Adrenal gland (tissue), 12 donors: ENCODE results near the gene ADAMTS7. TPM values are rescaled to one million over a fixed set of nuclear protein-coding genes. Genes with fewer than 3 reads are reported as not detected.
"Not testable (repeated sequence)": the region's sequence is repeated elsewhere in the genome, so short reads cannot be mapped to it uniquely, and the experiment has no call there.

ENCODE experiments used
- DNase-seq, 7 donors: peaks; one replicate each; pipeline ENCODE4 v3.0.0-alpha.2; 2019 to 2020
- H3K27ac ChIP-seq, 5 donors: fragments of 200-600 bp; sonication (generic) in 4 of 5; 1 replicate in 3 of 5; 2 replicates in 2 of 5; pipeline versions ENCODE4 v1.5.1 to v1.8.0; 2016 to 2020; ENCODE audit warnings: mild to moderate bottlenecking in 1 of 5
- H3K27me3 ChIP-seq: fragments of 200-600 bp; 2 replicates; pipeline ENCODE4 v1.8.0; 2021
- H3K36me3 ChIP-seq, 2 donors: fragments of 200-600 bp; replicated peaks in 1 of 2; 1 replicate in 1 of 2; 2 replicates in 1 of 2; pipeline versions ENCODE4 v1.5.1 to v1.8.0; 2018 to 2022
- H3K4me1 ChIP-seq, 2 donors: fragments of 200-600 bp; replicated peaks in 1 of 2; 1 replicate in 1 of 2; 2 replicates in 1 of 2; pipeline versions ENCODE4 v1.5.1 to v1.8.0; 2018 to 2021
- H3K4me3 ChIP-seq, 4 donors: fragments of 200-600 bp; sonication (generic) in 3 of 4; one replicate each; pipeline ENCODE4 v1.5.1; 2016 to 2018
- H3K9me3 ChIP-seq, 3 donors: fragments of 200-600 bp; sonication (generic) in 1 of 3; replicated peaks in 1 of 3; 1 replicate in 2 of 3; 2 replicates in 1 of 3; pipeline versions ENCODE4 v1.5.1 to v1.8.0; 2016 to 2021
- CTCF ChIP-seq, 6 experiments: fragments of 450-650 bp in 4 of 6; fragments of 200-600 bp in 2 of 6; sonication (generic) in 1 of 6; IDR thresholded peaks; 1 replicate in 5 of 6; 2 replicates in 1 of 6; pipeline versions ENCODE4 v1.5.1 to v1.8.0; 2016 to 2021; ENCODE audit warnings: antibody characterized with exemption in 6 of 6, mild to moderate bottlenecking in 2 of 6, moderate library complexity in 1 of 6
- POLR2A ChIP-seq, 2 donors: fragments of 450-650 bp; IDR thresholded peaks; one replicate each; pipeline ENCODE4 v1.6.1; 2017; ENCODE audit warnings: antibody characterized with exemption in 2 of 2, mild to moderate bottlenecking in 2 of 2, moderate library complexity in 1 of 2
- WGBS, 4 donors: extraction: QIAGEN DNeasy Blood & Tissue Kit in 2 of 4; methylation state at CpG; one replicate each; pipeline versions ENCODE4 v1.1.5 to v1.1.7; 2013 to 2017; 5-methylcytosine and 5-hydroxymethylcytosine counted together
- intact Hi-C, 2 donors: fragments of 100-400 bp; cut with DNase I; formaldehyde crosslinking; loops; one replicate each; pipeline versions ENCODE4 v1.14.1 to v1.15.0; 2022 to 2023
- polyA plus RNA-seq, 3 donors: library from polyadenylated mRNA; stranded (reverse); fragments of 200-250 nt in 2 of 3; fragments of 350-450 nt in 1 of 3; fragmentation: Illumina TruSeq in 1 of 3; extraction: RNeasy Lipid Tissue Mini Kit (QIAGEN cat#74804) in 1 of 3; gene quantifications; one replicate each; pipeline ENCODE4 v1.2.3, GENCODE V29; 2013 to 2014
- total RNA-seq, 9 donors: library from RNA; depleted of rRNA in 4 of 9; stranded (reverse); fragments of >200 nt in 4 of 9; fragments of 120-200 nt in 1 of 9; fragmentation: NEBNext Ultra II Directional in 1 of 9; extraction: Animal tissue kit (Norgen Biotek cat#: 25700) in 1 of 9; gene quantifications; one replicate each; pipeline versions ENCODE4 v1.1.0 to v1.2.4, GENCODE V29; 2013 to 2023
- donor health status: healthy with polysubstance abuse.
- donor health status: Bipolar disorder and iron deficiency.
- donor health status: DM: yes; HTN: yes; CAD: no.
- donor health status: DM: no; HTN: no; CAD: no.
- donor health status: DM: no; HTN: no; CAD: no.
- donor health status: DM: yes; HTN: yes; CAD: no.

The ADAMTS7 gene
- total and polyA plus RNA-seq, 12 donors, result 0.70 to 27.7 (median 10.0) TPM

- intact Hi-C loops, result loop anchor here in 1 of 2 donors (10.0 kb wide), 1 partner anchor 54 kb away; the partner anchor contains the start of gene ADAMTS7
- H3K36me3 ChIP-seq, result no peaks in the 10 kb centered on the region
- no peak for TF ChIP-seq POLR2A (IDR thresholded peaks at IDR 0.05)
- TF ChIP-seq CTCF (IDR thresholded peaks at IDR 0.05), result no peak
- no peak overlapping the region for H3K4me3 ChIP-seq
- peaks cover 23 to 26% of the 10 kb centered on the region in 2 donors for H3K4me1 ChIP-seq
- DNase-seq, result peak in 2 of 7 donors; percentile 19 to 26
- WGBS, 4 donors, result 90 to 95% (median 92%) methylated on average over 5 to 8 of the region's 8 CpGs
- no peaks in the 10 kb centered on the region for H3K9me3 ChIP-seq
- H3K27me3 ChIP-seq, result no peaks in the 10 kb centered on the region
- peak overlapping the region in 3 of 5 donors; percentile 41 to 74 (median 57) for H3K27ac ChIP-seq
These were observed 50.2 kb downstream of the ADAMTS7 start for GRCh38 chr15:78761020-78761419.

GRCh38 chr15:78760091-78760882, 51.0 kb downstream of the ADAMTS7 start:
- WGBS, 4 donors, result 19 to 56% (median 31%) methylated on average over 2 to 11 of the region's 13 CpGs
- Histone ChIP-seq H3K4me1 (peaks cover 23 to 30% of the 10 kb centered on the region in 2 donors), H3K27ac (peak overlapping the region in 4 of 5 donors; percentile 76 to 91 (median 79))
- H3K9me3 ChIP-seq, H3K27me3 ChIP-seq, H3K4me3 ChIP-seq, H3K36me3 ChIP-seq: not testable (repeated sequence)
- intact Hi-C loops, result loop anchor here in 1 of 2 donors (10.0 kb wide), 1 partner anchor 55 kb away; the partner anchor contains the start of gene ADAMTS7
- peak; percentile 72 to 94 (median 85) for DNase-seq
- TF ChIP-seq POLR2A (IDR thresholded peaks at IDR 0.05), result peak in 1 of 2 donors; percentile 67
- TF ChIP-seq CTCF (IDR thresholded peaks at IDR 0.05), result peak in 3 of 6 experiments; percentile 6 to 33 (median 24)

GRCh38 chr15:78759361-78759998, 51.8 kb downstream of the ADAMTS7 start:
- peak in 4 of 7 donors; percentile 26 to 46 (median 30) for DNase-seq
- 76 to 89% (median 84%) methylated on average over 23 to 35 of the region's 35 CpGs for WGBS, 4 donors
- H3K9me3 ChIP-seq, intact Hi-C loops, H3K4me3 ChIP-seq, H3K27me3 ChIP-seq, H3K36me3 ChIP-seq: not testable (repeated sequence)
- H3K4me1 ChIP-seq, result peaks cover 23 to 30% of the 10 kb centered on the region in 2 donors
- peak overlapping the region in 4 of 5 donors; percentile 76 to 91 (median 79) for H3K27ac ChIP-seq

- WGBS, 4 donors, result 81 to 97% (median 95%) methylated on average over 8 to 11 of the region's 11 CpGs
- H3K4me1 ChIP-seq, result peaks cover 23 to 30% of the 10 kb centered on the region in 2 donors
- DNase-seq, result peak in 1 of 7 donors; percentile 25
- H3K9me3 ChIP-seq, H3K27ac ChIP-seq, H3K36me3 ChIP-seq, H3K27me3 ChIP-seq, H3K4me3 ChIP-seq, intact Hi-C loops: not testable (repeated sequence)
These were observed 52.6 kb downstream of the ADAMTS7 start for GRCh38 chr15:78758486-78759200.

GRCh38 chr15:78758084-78758483, 53.2 kb downstream of the ADAMTS7 start:
- 93 to 100% (median 95%) methylated on average over 3 to 8 of the region's 8 CpGs for WGBS, 4 donors
- H3K27ac ChIP-seq, intact Hi-C loops, H3K9me3 ChIP-seq, H3K4me3 ChIP-seq, H3K36me3 ChIP-seq, H3K27me3 ChIP-seq: not testable (repeated sequence)
- H3K4me1 ChIP-seq, result peaks cover 23 to 30% of the 10 kb centered on the region in 2 donors
- peak in 1 of 7 donors; percentile 21 for DNase-seq
